RWPE2 (cell line): Measurements from ENCODE around the gene RPLP1.

Source experiments
- ATAC-seq: fragments of 200-7000 bp; cut with Tn5 transposase; 3 replicates; pipeline ENCODE4 v1.9.1; 2021; ENCODE audit warnings: low read depth
- DNase-seq: peaks from one replicate; pipeline ENCODE4 v3.0.0-alpha.2; 2020; ENCODE audit warnings: low spot score
- H3K27ac ChIP-seq: fragments of 450-650 bp; 2 replicates; pipeline ENCODE4 v1.5.1; 2017; ENCODE audit warnings: mild to moderate bottlenecking; ENCODE audit not compliant: poor library complexity, severe bottlenecking
- H3K27me3 ChIP-seq: fragments of 250-450 bp; sonication (Bioruptor Pico); 2 replicates; pipeline ENCODE4 v1.5.1; 2021; ENCODE audit warnings: mild to moderate bottlenecking, moderate library complexity; ENCODE audit not compliant: insufficient read depth, poor library complexity, severe bottlenecking
- H3K36me3 ChIP-seq: fragments of 250-450 bp; sonication (Bioruptor Pico); 2 replicates; pipeline ENCODE4 v1.5.1; 2020; ENCODE audit warnings: low read depth, mild to moderate bottlenecking, moderate library complexity
- H3K4me1 ChIP-seq: fragments of 250-450 bp; sonication (Bioruptor Pico); 2 replicates; pipeline ENCODE4 v1.5.1; 2021; ENCODE audit warnings: mild to moderate bottlenecking, moderate library complexity; ENCODE audit not compliant: insufficient read depth, poor library complexity, severe bottlenecking
- H3K4me3 ChIP-seq: fragments of 250-450 bp; sonication (Bioruptor Pico); 2 replicates; pipeline ENCODE4 v1.5.1; 2021; ENCODE audit warnings: mild to moderate bottlenecking, moderate library complexity; ENCODE audit not compliant: severe bottlenecking
- H3K9me3 ChIP-seq: fragments of 250-450 bp; sonication (Bioruptor Pico); 2 replicates; pipeline ENCODE4 v1.5.1; 2021; ENCODE audit warnings: mild to moderate bottlenecking, moderate library complexity; ENCODE audit not compliant: severe bottlenecking
- CTCF ChIP-seq: fragments of 450-650 bp; IDR thresholded peaks from one replicate; pipeline ENCODE4 v1.5.1; 2017; ENCODE audit warnings: mild to moderate bottlenecking, moderate library complexity; ENCODE audit not compliant: poor library complexity, severe bottlenecking

Gene RPLP1

GRCh38 chr15:69435985-69436384, 16.6 kb upstream of the RPLP1 start:
- Histone ChIP-seq H3K4me1 (no peaks in the 10 kb centered on the region), H3K27me3 (no peaks in the 10 kb centered on the region), H3K27ac (no peak overlapping the region), H3K36me3 (peaks cover 100% of the 10 kb centered on the region), H3K9me3 (no peaks in the 10 kb centered on the region), H3K4me3 (no peak overlapping the region)
- ATAC-seq, result no peak
- no peak for TF ChIP-seq CTCF
- DNase-seq, result no peak

- Histone ChIP-seq H3K27ac (no peak overlapping the region), H3K36me3 (peaks cover 100% of the 10 kb centered on the region), H3K4me3 (no peak overlapping the region), H3K4me1 (no peaks in the 10 kb centered on the region), H3K9me3 (no peaks in the 10 kb centered on the region), H3K27me3 (no peaks in the 10 kb centered on the region)
- TF ChIP-seq CTCF, result no peak
- DNase-seq (no peak), ATAC-seq (no peak)
Measured at GRCh38 chr15:69436951-69437350, 15.7 kb upstream of the RPLP1 start.

- no peak overlapping the region for H3K27ac ChIP-seq
- H3K4me3 ChIP-seq, result no peak overlapping the region
- H3K9me3 ChIP-seq, result no peaks in the 10 kb centered on the region
- DNase-seq (no peak), ATAC-seq (no peak)
- peaks cover 98% of the 10 kb centered on the region for H3K36me3 ChIP-seq
- TF ChIP-seq CTCF, result no peak
- H3K27me3 ChIP-seq, result no peaks in the 10 kb centered on the region
- H3K4me1 ChIP-seq, result no peaks in the 10 kb centered on the region
Measured at GRCh38 chr15:69439623-69440022, 13.0 kb upstream of the RPLP1 start.

- no peak for TF ChIP-seq CTCF
- Histone ChIP-seq H3K27ac (no peak overlapping the region), H3K27me3 (no peaks in the 10 kb centered on the region), H3K9me3 (no peaks in the 10 kb centered on the region), H3K4me1 (no peaks in the 10 kb centered on the region), H3K4me3 (no peak overlapping the region), H3K36me3 (peaks cover 98% of the 10 kb centered on the region)
- DNase-seq (no peak), ATAC-seq (no peak)
Measured at GRCh38 chr15:69443032-69443611, 9.5 kb upstream of the RPLP1 start.

- Histone ChIP-seq H3K36me3 (peaks cover 91% of the 10 kb centered on the region), H3K9me3 (no peaks in the 10 kb centered on the region), H3K27ac (no peak overlapping the region), H3K4me1 (no peaks in the 10 kb centered on the region), H3K27me3 (no peaks in the 10 kb centered on the region), H3K4me3 (no peak overlapping the region)
- ATAC-seq (no peak), DNase-seq (no peak)
- no peak for TF ChIP-seq CTCF
Measured at GRCh38 chr15:69444686-69445085, 7.9 kb upstream of the RPLP1 start.
